GM12891 (cell line): ENCODE data around the gene SPRR4.

Experiments used
- PAX5 ChIP-seq: IDR thresholded peaks from 2 replicates; pipeline ENCODE4 v1.6.1; 2011; ENCODE audit warnings: low read length, moderate library complexity, mild to moderate bottlenecking; ENCODE audit not compliant: insufficient read depth, severe bottlenecking
- POLR2A ChIP-seq: IDR thresholded peaks from 2 replicates; pipeline ENCODE4 v1.6.1; 2011; ENCODE audit warnings: low read depth, low read length, control low read depth
- POLR2AphosphoS5 ChIP-seq: IDR thresholded peaks from 2 replicates; pipeline ENCODE4 v1.6.1; 2011; ENCODE audit warnings: low read depth, low read length, control low read depth
- SPI1 ChIP-seq: IDR thresholded peaks from 2 replicates; pipeline ENCODE4 v1.6.1; 2011; ENCODE audit warnings: low read depth, low read length, control low read depth
- TAF1 ChIP-seq: IDR thresholded peaks from 2 replicates; pipeline ENCODE4 v1.6.1; 2011; ENCODE audit warnings: low read depth, low read length, control low read depth

GRCh38 chr1:152942161-152942560 is 28.3 kb upstream of the SPRR4 start:
- no peak for TF ChIP-seq POLR2A
- no peak for TF ChIP-seq POLR2AphosphoS5
- TF ChIP-seq TAF1: no peak
- TF ChIP-seq PAX5: no peak
- TF ChIP-seq SPI1: no peak
